Esophagus muscularis mucosa (tissue), 3 donors: ENCODE measurements around the gene FILIP1L.

Experiments used
- CTCF ChIP-seq, 3 experiments: fragments of 200-600 bp in 2 of 3; fragments of 450-650 bp in 1 of 3; sonication (generic) in 2 of 3; IDR thresholded peaks; one replicate each; pipeline ENCODE4 v1.5.1; 2017 to 2019; ENCODE audit warnings: antibody characterized with exemption in 3 of 3, mild to moderate bottlenecking in 2 of 3, moderate library complexity in 1 of 3
- POLR2AphosphoS5 ChIP-seq, 2 donors: sonication (generic); formaldehyde crosslinking; IDR thresholded peaks; one replicate each; pipeline ENCODE4 v1.6.1; 2017; ENCODE audit warnings: antibody characterized with exemption in 2 of 2

- TF ChIP-seq CTCF (IDR thresholded peaks at IDR 0.05) = no peak
- TF ChIP-seq POLR2AphosphoS5 (IDR thresholded peaks at IDR 0.05) = no peak
Measured at GRCh38 chr3:99939876-99940275, 174.4 kb downstream of the FILIP1L start.
